ENCODE data around the gene EFHD2. TPM values are rescaled to one million over a fixed set of nuclear protein-coding genes. Genes with fewer than 3 reads are reported as not detected.
"Not testable (repeated sequence)": the region's sequence is repeated elsewhere in the genome, so short reads cannot be mapped to it uniquely, and the experiment has no call there.

The EFHD2 gene
- total and polyA plus RNA-seq, 8 donors: 36.2 to 191 (median 84.1) TPM

DNA sequence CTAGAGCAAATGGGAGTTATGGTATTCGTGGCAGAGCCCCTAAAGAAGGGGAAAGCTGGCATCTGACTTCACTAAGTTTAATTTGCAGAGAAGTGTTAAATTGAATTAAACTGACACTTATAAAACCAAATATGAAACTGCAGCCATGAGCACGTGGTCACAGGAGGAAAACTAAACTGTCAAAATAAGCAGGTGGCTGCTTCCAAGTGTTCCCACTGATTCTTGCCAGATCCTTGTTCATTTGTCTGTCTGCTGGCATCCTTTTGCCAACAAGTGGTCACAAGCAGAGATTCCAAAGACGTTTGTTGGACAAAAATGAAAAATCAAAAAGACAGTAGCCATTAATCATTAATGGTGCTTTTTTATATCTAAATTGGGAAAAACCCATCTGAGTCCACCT, 59.7 kb downstream of the EFHD2 start:
- intact Hi-C loops (cut with DNase I; ENCODE audit: low total_unique reads): no loop called here
- 38 to 61% (median 55%) methylated on average over 3 of the region's 3 CpGs for WGBS, 5 donors
- peaks cover 0 to 6% (median 0%) of the 10 kb centered on the region in 4 donors for H3K4me1 ChIP-seq
- no peak overlapping the region for H3K4me3 ChIP-seq
- H3K36me3 ChIP-seq: no peaks in the 10 kb centered on the region
- no peak for DNase-seq
- TF ChIP-seq POLR2AphosphoS5 (IDR thresholded peaks at IDR 0.05): no peak
- TF ChIP-seq, protein P1, sequence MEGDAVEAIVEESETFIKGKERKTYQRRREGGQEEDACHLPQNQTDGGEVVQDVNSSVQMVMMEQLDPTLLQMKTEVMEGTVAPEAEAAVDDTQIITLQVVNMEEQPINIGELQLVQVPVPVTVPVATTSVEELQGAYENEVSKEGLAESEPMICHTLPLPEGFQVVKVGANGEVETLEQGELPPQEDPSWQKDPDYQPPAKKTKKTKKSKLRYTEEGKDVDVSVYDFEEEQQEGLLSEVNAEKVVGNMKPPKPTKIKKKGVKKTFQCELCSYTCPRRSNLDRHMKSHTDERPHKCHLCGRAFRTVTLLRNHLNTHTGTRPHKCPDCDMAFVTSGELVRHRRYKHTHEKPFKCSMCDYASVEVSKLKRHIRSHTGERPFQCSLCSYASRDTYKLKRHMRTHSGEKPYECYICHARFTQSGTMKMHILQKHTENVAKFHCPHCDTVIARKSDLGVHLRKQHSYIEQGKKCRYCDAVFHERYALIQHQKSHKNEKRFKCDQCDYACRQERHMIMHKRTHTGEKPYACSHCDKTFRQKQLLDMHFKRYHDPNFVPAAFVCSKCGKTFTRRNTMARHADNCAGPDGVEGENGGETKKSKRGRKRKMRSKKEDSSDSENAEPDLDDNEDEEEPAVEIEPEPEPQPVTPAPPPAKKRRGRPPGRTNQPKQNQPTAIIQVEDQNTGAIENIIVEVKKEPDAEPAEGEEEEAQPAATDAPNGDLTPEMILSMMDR (IDR thresholded peaks at IDR 0.05): no peak
- TF ChIP-seq POLR2A (IDR thresholded peaks at IDR 0.05): no peak
- no peak for TF ChIP-seq EP300 (IDR thresholded peaks at IDR 0.05)
- no peaks in the 10 kb centered on the region for H3K27me3 ChIP-seq
- H3K27ac ChIP-seq: no peak overlapping the region
- no peaks in the 10 kb centered on the region for H3K9me3 ChIP-seq

DNA sequence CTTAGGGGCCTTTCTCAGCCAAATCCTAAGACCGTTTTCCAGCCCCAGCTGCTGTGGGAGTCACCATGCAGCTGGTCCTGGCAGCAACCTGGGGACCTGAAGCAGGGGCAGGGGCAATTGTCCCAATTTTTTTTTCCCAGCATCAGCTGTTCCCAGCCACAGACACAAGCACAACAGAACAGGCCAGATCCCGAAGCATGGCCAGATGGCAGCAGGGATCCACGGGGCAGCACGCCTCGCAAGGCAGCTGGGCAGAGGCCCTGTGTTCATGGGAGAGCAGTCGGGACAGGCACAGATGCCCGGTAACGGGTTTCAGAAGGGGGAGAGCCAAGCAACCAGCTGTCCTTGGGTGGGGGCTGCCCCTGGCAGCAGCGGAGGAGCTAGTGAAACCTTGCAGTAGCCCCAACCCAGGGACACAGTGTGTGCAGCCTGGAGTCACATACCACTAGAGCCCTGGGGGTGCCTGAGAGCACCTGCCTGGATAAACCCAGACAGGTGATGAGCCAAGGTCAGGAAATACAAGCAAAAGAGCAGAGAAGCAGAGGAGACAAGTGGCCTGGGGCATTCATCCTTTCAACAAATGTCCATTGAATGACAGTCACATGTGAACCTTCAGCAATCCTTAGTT, 60.2 kb downstream of the EFHD2 start:
- H3K27ac ChIP-seq; H3K9me3 ChIP-seq; H3K4me1 ChIP-seq; H3K36me3 ChIP-seq; intact Hi-C loops (cut with DNase I; ENCODE audit: low total_unique reads); H3K27me3 ChIP-seq; H3K4me3 ChIP-seq: not testable (repeated sequence)
- DNase-seq: peak in 1 of 2 donors; percentile 30
- 74 to 92% (median 85%) methylated on average over 7 to 9 of the region's 9 CpGs for WGBS, 5 donors

DNA sequence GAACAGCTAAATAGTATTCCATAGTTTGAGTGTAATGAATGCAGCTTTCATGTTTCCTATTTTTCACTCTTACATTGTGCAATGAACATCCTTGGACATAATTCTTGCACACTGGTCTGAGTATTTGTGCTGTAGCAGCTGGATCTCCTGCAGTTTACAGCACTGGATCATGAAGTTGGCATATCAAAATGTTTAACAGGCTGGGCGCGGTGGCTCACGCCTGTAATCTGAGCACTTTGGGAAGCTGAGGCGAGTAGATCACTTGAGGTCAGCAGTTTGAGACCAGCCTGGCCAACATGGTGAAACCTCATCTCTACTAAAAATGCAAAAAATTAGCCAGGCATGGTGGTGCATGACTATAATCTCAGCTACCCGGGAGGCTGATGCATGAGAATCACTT, 61.4 kb downstream of the EFHD2 start:
- 88 to 98% (median 91%) methylated on average over 5 of the region's 5 CpGs for WGBS, 5 donors
- H3K4me1 ChIP-seq; H3K9me3 ChIP-seq; DNase-seq; H3K36me3 ChIP-seq; H3K4me3 ChIP-seq; H3K27me3 ChIP-seq; H3K27ac ChIP-seq; intact Hi-C loops (cut with DNase I; ENCODE audit: low total_unique reads): not testable (repeated sequence)

DNA sequence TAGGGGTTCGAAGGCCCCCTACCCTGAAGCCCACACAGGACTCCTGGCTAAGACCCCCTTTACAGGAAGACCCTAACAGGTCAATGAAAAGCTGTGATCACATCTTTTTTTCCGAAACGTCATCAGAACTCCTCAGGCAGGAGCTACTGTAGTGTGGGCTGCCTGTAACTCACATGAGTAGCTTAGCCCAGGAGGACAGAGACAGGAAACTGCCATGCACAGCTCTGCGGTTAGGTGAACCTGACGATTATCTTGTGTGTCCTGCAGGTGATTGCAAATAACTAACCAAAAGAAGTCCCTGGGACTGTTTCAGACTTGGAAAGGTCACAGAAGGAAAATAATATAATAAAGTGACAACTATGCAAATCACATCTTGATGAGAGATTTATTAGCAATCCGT, 62.0 kb downstream of the EFHD2 start:
- H3K9me3 ChIP-seq; H3K4me1 ChIP-seq; intact Hi-C loops (cut with DNase I; ENCODE audit: low total_unique reads); H3K36me3 ChIP-seq; H3K27me3 ChIP-seq; H3K4me3 ChIP-seq; DNase-seq; H3K27ac ChIP-seq: not testable (repeated sequence)
- 76 to 85% (median 77%) methylated on average over 6 of the region's 6 CpGs for WGBS, 5 donors

DNA sequence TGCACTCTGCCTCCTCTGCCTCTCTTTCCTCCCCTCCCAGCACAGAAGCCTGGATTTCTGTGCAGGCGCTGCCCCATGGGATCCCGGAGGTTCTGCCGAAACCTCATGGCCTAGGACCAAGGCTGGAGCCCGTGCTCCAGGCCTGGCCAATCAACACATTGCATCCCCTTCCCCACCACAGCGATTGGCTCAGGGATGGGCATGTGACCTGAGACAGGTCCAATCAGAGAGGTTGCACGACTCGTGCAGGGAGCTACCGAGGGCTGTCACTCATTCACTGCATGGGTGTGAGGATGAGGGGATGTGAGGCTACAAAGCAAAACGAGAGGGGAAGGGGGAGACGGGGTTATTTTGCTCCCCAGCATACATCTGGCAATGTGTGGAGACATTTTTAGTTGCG, 62.9 kb downstream of the EFHD2 start:
- no peak overlapping the region for H3K27ac ChIP-seq
- H3K36me3 ChIP-seq: no peaks in the 10 kb centered on the region
- no peaks in the 10 kb centered on the region for H3K9me3 ChIP-seq
- TF ChIP-seq EP300 (IDR thresholded peaks at IDR 0.05): no peak
- TF ChIP-seq POLR2A (IDR thresholded peaks at IDR 0.05): no peak
- TF ChIP-seq, protein P1 (IDR thresholded peaks at IDR 0.05): no peak
- no peak for TF ChIP-seq POLR2AphosphoS5 (IDR thresholded peaks at IDR 0.05)
- peaks cover 0 to 6% (median 0%) of the 10 kb centered on the region in 4 donors for H3K4me1 ChIP-seq
- intact Hi-C loops (cut with DNase I; ENCODE audit: low total_unique reads): no loop called here
- no peaks in the 10 kb centered on the region for H3K27me3 ChIP-seq
- WGBS, 5 donors: 86 to 100% (median 89%) methylated on average over 5 to 11 of the region's 11 CpGs
- H3K4me3 ChIP-seq: no peak overlapping the region
- no peak for DNase-seq

DNA sequence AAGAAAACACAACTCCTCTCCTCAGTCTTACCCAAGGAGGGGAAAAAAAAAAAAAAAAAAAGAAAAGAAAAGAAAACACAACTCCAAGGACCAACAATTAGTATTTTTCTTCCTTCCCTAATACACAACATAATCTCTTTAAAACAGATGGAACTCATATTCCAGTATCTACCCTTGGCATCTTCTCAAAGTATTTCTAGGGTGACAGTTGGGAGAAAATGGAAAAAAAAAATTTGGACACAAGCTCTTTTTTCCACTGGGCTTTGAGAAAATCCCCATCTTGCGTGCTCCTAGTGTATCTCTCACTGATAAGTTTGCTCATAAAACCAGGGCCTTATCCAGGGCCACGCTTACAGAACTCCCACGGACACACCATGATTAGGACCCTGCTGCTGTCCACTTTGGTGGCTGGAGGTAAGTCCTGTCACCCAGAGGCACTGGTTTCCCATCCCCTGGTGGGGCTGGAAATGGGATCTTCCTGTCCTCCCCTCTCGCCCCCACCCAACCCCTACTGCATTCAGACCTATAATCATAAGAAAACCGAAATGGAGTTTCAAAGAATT, 66.1 kb downstream of the EFHD2 start, which contains the start of gene CELA2B:
Gene CELA2B, plus strand, starts transcription at position 353 of the 563 bp plus-strand sequence. Its CDS starts 22 bp downstream, at position 375.
- Histone ChIP-seq H3K36me3 (no peaks in the 10 kb centered on the region), H3K4me3 (no peak within 1 kb of the TSS), H3K27ac (no peak within 1 kb of the TSS), H3K27me3 (no peaks in the 10 kb centered on the region), H3K4me1 (no peaks in the 10 kb centered on the region), H3K9me3 (no peaks in the 10 kb centered on the region)
- 77 to 83% (median 80%) methylated on average over 5 of the region's 5 CpGs for WGBS, 5 donors
- peak in 1 of 2 donors; percentile 41 for DNase-seq
- TF ChIP-seq EP300 (IDR thresholded peaks at IDR 0.05) (no peak), POLR2AphosphoS5 (IDR thresholded peaks at IDR 0.05) (no peak), POLR2A (IDR thresholded peaks at IDR 0.05) (no peak)
- TF ChIP-seq, protein P1 (IDR thresholded peaks at IDR 0.05): no peak
- intact Hi-C loops (cut with DNase I; ENCODE audit: low total_unique reads): no loop called here
